ENCODE data around the gene CDC42.
"Not testable (repeated sequence)": the region's sequence is repeated elsewhere in the genome, so short reads cannot be mapped to it uniquely, and the experiment has no call there.

CDC42 gene

DNA sequence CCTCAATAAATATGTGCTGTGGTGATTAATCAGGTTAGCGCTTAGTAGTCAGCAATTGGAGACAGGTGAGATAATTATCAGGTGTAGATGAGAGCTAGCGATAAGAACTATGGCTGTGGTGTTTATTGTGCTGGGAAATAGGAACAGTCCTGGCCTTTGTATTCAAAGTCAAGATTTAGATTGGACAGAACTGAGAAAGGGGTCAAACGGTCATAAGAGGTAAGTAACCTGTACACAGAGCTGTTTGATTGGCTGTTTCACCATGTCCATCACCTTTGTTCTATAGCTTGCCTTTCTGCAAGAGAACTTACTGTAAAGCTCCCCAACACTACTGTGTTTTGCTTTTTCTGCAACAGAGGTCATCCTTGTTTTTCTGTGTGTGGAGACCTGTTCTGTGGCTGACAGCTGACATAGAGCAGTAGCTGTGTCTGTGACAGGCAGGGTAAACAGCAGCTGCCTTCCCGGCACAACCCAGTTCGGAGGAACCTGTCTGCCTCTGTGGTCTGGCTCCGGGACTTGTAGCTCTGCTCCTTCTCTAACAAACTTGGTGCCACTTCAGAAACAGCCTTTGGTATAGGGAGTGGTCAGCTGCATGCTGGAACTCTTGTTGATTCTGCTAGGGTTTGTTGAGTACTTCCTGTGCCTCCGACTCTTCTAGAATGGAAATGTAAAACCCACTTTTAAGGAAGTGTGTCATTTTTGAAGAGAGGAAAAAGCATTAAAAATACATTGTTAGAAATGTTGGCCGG, 21.1 kb upstream of the CDC42 start:
- DNase-seq (ENCODE audit: low read depth) = no peak
- no peak overlapping the region for H3K4me3 ChIP-seq (ENCODE audit: low read depth, low read length)
- no peak for TF ChIP-seq CTCF (IDR thresholded peaks at IDR 0.05; ENCODE audit: low read depth, low read length, missing control alignments)

DNA sequence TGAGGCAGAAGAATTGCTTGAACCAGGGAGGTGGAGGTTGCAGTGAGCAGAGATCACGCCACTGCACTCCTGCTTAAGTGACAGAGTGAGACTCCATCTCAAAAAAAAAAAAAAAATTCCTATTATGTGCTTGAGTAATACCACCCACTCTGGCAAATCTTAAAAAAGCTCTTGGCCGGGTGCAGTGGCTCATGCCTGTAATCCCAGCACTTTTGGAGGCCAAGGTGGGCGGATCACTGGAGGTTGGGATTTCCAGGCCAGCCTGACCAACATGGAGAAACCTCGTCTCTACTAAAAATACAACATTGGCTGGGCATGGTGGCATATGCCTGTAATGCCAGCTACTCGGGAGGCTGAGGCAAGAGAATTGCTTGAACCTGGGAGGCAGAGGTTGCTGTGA, 17.7 kb upstream of the CDC42 start:
- not testable (repeated sequence) for H3K4me3 ChIP-seq (ENCODE audit: low read depth, low read length); DNase-seq (ENCODE audit: low read depth)

GRCh38 chr1:22037520-22037919, 15.0 kb upstream of the CDC42 start:
- no peak for DNase-seq (ENCODE audit: low read depth)
- no peak overlapping the region for H3K4me3 ChIP-seq (ENCODE audit: low read depth, low read length)
- TF ChIP-seq CTCF (IDR thresholded peaks at IDR 0.05; ENCODE audit: low read depth, low read length, missing control alignments) = no peak

GRCh38 chr1:22038036-22038435, 14.5 kb upstream of the CDC42 start:
- no peak overlapping the region for H3K4me3 ChIP-seq (ENCODE audit: low read depth, low read length)
- no peak for DNase-seq (ENCODE audit: low read depth)

GRCh38 chr1:22039594-22040285, 12.8 kb upstream of the CDC42 start:
- peak overlapping the region; percentile 38 for H3K4me3 ChIP-seq (ENCODE audit: low read depth, low read length)
- TF ChIP-seq CTCF (IDR thresholded peaks at IDR 0.05; ENCODE audit: low read depth, low read length, missing control alignments) = peak; percentile 26
- DNase-seq (ENCODE audit: low read depth) = peak; percentile 98

More at GRCh38 chr1:22038036-22038435, 14.5 kb upstream of the CDC42 start:
- no peak for TF ChIP-seq CTCF (IDR thresholded peaks at IDR 0.05; ENCODE audit: low read depth, low read length, missing control alignments)

DNA sequence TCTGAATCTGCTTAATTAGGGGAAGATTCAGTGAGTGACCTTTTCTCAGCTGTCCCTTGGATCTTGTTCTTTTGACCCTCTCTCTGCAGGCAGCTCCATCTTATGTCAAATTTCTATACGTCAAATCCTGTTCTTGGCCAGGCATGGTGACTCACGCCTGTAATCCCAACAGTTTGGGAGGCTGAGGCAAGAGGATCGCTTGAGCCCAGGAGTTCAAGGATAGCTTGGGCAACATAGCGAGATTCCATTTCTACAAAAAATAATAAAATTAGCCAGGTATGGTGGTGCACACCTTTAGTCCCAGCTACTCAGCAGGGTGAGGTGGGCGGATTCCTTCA, 12.3 kb upstream of the CDC42 start:
- H3K4me3 ChIP-seq (ENCODE audit: low read depth, low read length) = no peak overlapping the region; the same call in 1 of the 2 replicates
- DNase-seq (ENCODE audit: low read depth) = no peak
- no peak for TF ChIP-seq CTCF (IDR thresholded peaks at IDR 0.05; ENCODE audit: low read depth, low read length, missing control alignments)

DNA sequence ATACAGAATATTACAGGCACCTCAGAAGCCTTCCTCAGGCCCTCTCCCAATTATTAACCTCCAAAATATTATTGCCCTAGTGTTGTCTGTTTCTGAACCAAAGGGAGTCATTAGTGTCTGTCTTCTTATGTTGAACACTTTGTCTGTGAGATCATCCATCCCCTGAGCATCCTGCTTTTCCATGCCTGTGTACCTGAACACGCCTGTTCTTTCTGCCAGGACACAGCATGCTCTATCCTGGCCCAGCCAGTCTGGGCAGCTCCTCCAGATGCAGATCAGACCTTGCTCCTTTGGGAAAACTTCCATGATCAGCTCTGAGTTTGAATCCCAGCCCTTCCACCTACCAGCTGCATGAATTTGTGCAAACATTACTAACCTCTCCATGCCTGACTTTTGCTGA, 11.0 kb upstream of the CDC42 start:
- no peak for DNase-seq (ENCODE audit: low read depth)

More for the DNA sequence above, 11.0 kb upstream of the CDC42 start:
- TF ChIP-seq CTCF (IDR thresholded peaks at IDR 0.05; ENCODE audit: low read depth, low read length, missing control alignments) = no peak
- no peak overlapping the region for H3K4me3 ChIP-seq (ENCODE audit: low read depth, low read length)
